T47D (cell line): Measurements from ENCODE around the gene SEMA3B.
"Not testable (repeated sequence)": the region's sequence is repeated elsewhere in the genome, so short reads cannot be mapped to it uniquely, and the experiment has no call there.

ENCODE experiments used
- DNase-seq, 2 experiments: peaks; one replicate each; pipeline versions ENCODE4 v3.0.0 to v3.0.0-alpha.2; 2011 to 2012; ENCODE audit warnings: low read depth in 1 of 2, low spot score in 1 of 2
- JUND ChIP-seq: IDR thresholded peaks from 2 replicates; pipeline ENCODE4 v1.6.1; 2012; ENCODE audit warnings: low read depth
- in situ Hi-C: cut with HindIII; loops from 2 replicates; pipeline ENCODE4 v1.10.0; 2016; ENCODE audit warnings: low sequenced_read_pairs, low pct_unique_long_range_greater_than_20kb

SEMA3B gene

GRCh38 chr3:50242381-50242770, 26.6 kb upstream of the SEMA3B start:
- no peak for TF ChIP-seq JUND
- in situ Hi-C loops, result no loop called here
- no peak for DNase-seq

GRCh38 chr3:50242851-50243542, 25.9 kb upstream of the SEMA3B start:
- TF ChIP-seq JUND, result no peak
- in situ Hi-C loops, result no loop called here
- no peak for DNase-seq

- no peak for TF ChIP-seq JUND
- no peak for DNase-seq
- in situ Hi-C loops, result no loop called here
These were observed 25.4 kb upstream of the SEMA3B start for GRCh38 chr3:50243543-50243895.

- in situ Hi-C loops, result not testable (repeated sequence)
These were observed 24.1 kb upstream of the SEMA3B start for GRCh38 chr3:50244813-50245212.

GRCh38 chr3:50245251-50245745, 23.6 kb upstream of the SEMA3B start:
- in situ Hi-C loops, result no loop called here
- no peak for TF ChIP-seq JUND
- DNase-seq, result no peak

More at GRCh38 chr3:50244813-50245212, 24.1 kb upstream of the SEMA3B start:
- DNase-seq, result not testable (repeated sequence)

- peak in 1 of 2 experiments; percentile 77 for DNase-seq
- no peak for TF ChIP-seq JUND
- in situ Hi-C loops, result no loop called here
These were observed 23.0 kb upstream of the SEMA3B start for GRCh38 chr3:50245831-50246516.

GRCh38 chr3:50246517-50246954, 22.4 kb upstream of the SEMA3B start:
- no peak for DNase-seq
- no peak for TF ChIP-seq JUND
- in situ Hi-C loops, result no loop called here

- in situ Hi-C loops, result no loop called here
- no peak for TF ChIP-seq JUND
- DNase-seq, result no peak
These were observed 20.6 kb upstream of the SEMA3B start for GRCh38 chr3:50248387-50248786.

- no peak for DNase-seq
- TF ChIP-seq JUND, result no peak
- in situ Hi-C loops, result no loop called here
These were observed 19.5 kb upstream of the SEMA3B start for GRCh38 chr3:50249457-50249856.

- in situ Hi-C loops, result no loop called here
- TF ChIP-seq JUND, result no peak
- no peak for DNase-seq
These were observed 18.4 kb upstream of the SEMA3B start for GRCh38 chr3:50250514-50250913.

- TF ChIP-seq JUND, result no peak
- in situ Hi-C loops, result no loop called here
- no peak for DNase-seq
These were observed 17.7 kb upstream of the SEMA3B start for GRCh38 chr3:50251220-50251619.

GRCh38 chr3:50254577-50255250, 14.2 kb upstream of the SEMA3B start:
- no peak for TF ChIP-seq JUND
- in situ Hi-C loops, result no loop called here
- no peak for DNase-seq

- in situ Hi-C loops, result no loop called here
- no peak for TF ChIP-seq JUND
- no peak for DNase-seq
These were observed 13.7 kb upstream of the SEMA3B start for GRCh38 chr3:50255251-50255615.
